ENCODE results near the gene NRP1.

GRCh38 chr10:33341637-33342036, 7.2 kb upstream of the NRP1 start:
- no peak for TF ChIP-seq TAF7 (optimal IDR thresholded peaks at IDR 0.05; ENCODE audit: borderline replicate concordance, low read depth, low read length)
- no peak for TF ChIP-seq CTCF (IDR thresholded peaks at IDR 0.05; ENCODE audit: control extremely low read depth in 1 of 3, insufficient read depth in 1 of 3, low read depth in 1 of 3, low read length in 3 of 3)
- no peak for TF ChIP-seq RFX5 (IDR thresholded peaks at IDR 0.05; ENCODE audit: borderline replicate concordance, low read depth, low read length)
